Measurements from ENCODE around the gene OR1J2. TPM values are rescaled to one million over a fixed set of nuclear protein-coding genes. Genes with fewer than 3 reads are reported as not detected.

OR1J2 gene
- total and polyA plus RNA-seq, 2 of the 4 experiments (the other 2 are of a cell fraction): not detected

GRCh38 chr9:122468735-122469134, 41.9 kb upstream of the OR1J2 start:
- Histone ChIP-seq H3K9me3 (ENCODE audit: control insufficient read depth, insufficient read depth, low read length) (no peaks in the 10 kb centered on the region), H2AK9ac (replicated peaks; ENCODE audit: low read depth, low read length, poor library complexity) (peak overlapping the region; percentile 49), H2BK120ac (ENCODE audit: low read depth, low read length) (peak overlapping the region; percentile 73), H4K20me1 (ENCODE audit: insufficient read depth, low read length) (no peaks in the 10 kb centered on the region), H3K36me3 (ENCODE audit: control insufficient read depth, insufficient read depth, low read length) (no peaks in the 10 kb centered on the region), H3K9ac (ENCODE audit: low read depth, low read length) (no peak overlapping the region), H3K4me2 (ENCODE audit: low read depth, low read length) (peak overlapping the region; percentile 55; the same call in 1 of the 2 replicates), H4K8ac (ENCODE audit: low read depth in 2 of 2, low read length in 2 of 2) (peak overlapping the region; percentile 19 to 82; a peak in 1 of 4 replicates), H3K79me1 (ENCODE audit: low read depth in 1 of 2, low read length in 2 of 2) (no peaks in the 10 kb centered on the region), H3K56ac (ENCODE audit: extremely low read depth, insufficient read depth, low read length) (peak overlapping the region; percentile 58; the same call in 1 of the 2 replicates), H2BK15ac (ENCODE audit: low read depth, low read length) (peak overlapping the region; percentile 39; the same call in 2 of the 3 replicates), H3K4me3 (ENCODE audit: insufficient read depth, low read depth, low read length) (no peak overlapping the region), H2AFZ (replicated peaks; ENCODE audit: low read length, poor library complexity) (peak overlapping the region; percentile 65), H3K9me1 (ENCODE audit: insufficient read depth, low read length) (no peaks in the 10 kb centered on the region), H3K23ac (ENCODE audit: low read depth, low read length) (peak overlapping the region; percentile 10; the same call in 1 of the 2 replicates), H2BK5ac (ENCODE audit: low read depth, low read length, poor library complexity, severe bottlenecking) (peak overlapping the region; percentile 53), H4K5ac (ENCODE audit: low read depth, low read length) (no peak overlapping the region; the same call in 1 of the 2 replicates), H3K14ac (replicated peaks; ENCODE audit: low read depth, low read length) (peak overlapping the region; percentile 80; the same call in 1 of the 2 replicates), H3K4ac (ENCODE audit: low read depth, low read length) (peak overlapping the region; percentile 75), H3K4me1 (ENCODE audit: control insufficient read depth, insufficient read depth, low read length) (no peaks in the 10 kb centered on the region; the same call in 1 of the 2 replicates), H3K27me3 (ENCODE audit: control insufficient read depth, insufficient read depth, low read length) (no peaks in the 10 kb centered on the region), H3K18ac (ENCODE audit: low read depth, low read length) (peak overlapping the region; percentile 75; the same call in 1 of the 2 replicates), H2BK20ac (ENCODE audit: low read depth, low read length) (peak overlapping the region; percentile 71), H2AK5ac (ENCODE audit: low read depth, low read length) (0 out of 2 replicates have a peak overlapping the region, but pooled peaks have one; percentile 35), H3K27ac (ENCODE audit: insufficient read depth, low read length) (peak overlapping the region; percentile 72; the same call in 1 of the 2 replicates), H4K91ac (ENCODE audit: insufficient read depth, low read depth, low read length) (peak overlapping the region; percentile 53)
- intact Hi-C loops (cut with micrococcal nuclease): loop anchor here (5.0 kb wide), 2 partner anchors 524 to 884 kb away; no protein-coding TSS in a partner anchor
- peak; percentile 77 for ATAC-seq (ENCODE audit: low read depth)
- in situ Hi-C loops (cut with MboI; ENCODE audit: low sequenced_read_pairs): no loop called here
- ChIA-PET CTCF (interaction anchor here (1.1 kb wide), 1 partner anchor 30 kb away, joined by 3 read pairs; no protein-coding TSS in a partner anchor), POLR2A (ENCODE audit: unreplicated experiment) (interaction anchor here (0.5 kb wide), 1 partner anchor 892 kb away, joined by 3 read pairs; no protein-coding TSS in a partner anchor)
- dilution Hi-C loops (cut with HindIII; ENCODE audit: low sequenced_read_pairs, unreplicated experiment): no loop called here
- BruUV-seq (replicated peaks): no TSS peak
- peak; percentile 83 for DNase-seq
- 20% methylated on average over 2 of the region's 4 CpGs; no CpG with 5 or more reads in 1 of the 2 experiments for WGBS, 2 experiments (ENCODE audit: extremely low coverage in 2 of 2, insufficient read length in 1 of 2)
- TF ChIP-seq MXI1 (IDR thresholded peaks at IDR 0.05; ENCODE audit: borderline replicate concordance, low read depth, low read length) (0 out of 2 replicates have a peak, but pooled peaks have one; percentile 34), RCOR1 (IDR thresholded peaks at IDR 0.05; ENCODE audit: insufficient replicate concordance, low read length) (no peak), SMC3 (IDR thresholded peaks at IDR 0.05; ENCODE audit: low read depth, low read length) (no peak), CHD1 (IDR thresholded peaks at IDR 0.05; ENCODE audit: low read depth, low read length) (no peak), CEBPB (IDR thresholded peaks at IDR 0.05; ENCODE audit: low read depth, low read length) (peak; percentile 71), BHLHE40 (IDR thresholded peaks at IDR 0.05; ENCODE audit: low read depth, low read length) (0 out of 2 replicates have a peak, but pooled peaks have one; percentile 26), RFX5 (IDR thresholded peaks at IDR 0.05; ENCODE audit: low read depth, low read length) (no peak), USF2 (IDR thresholded peaks at IDR 0.05; ENCODE audit: low read depth, low read length) (no peak), NFE2L2 (IDR thresholded peaks at IDR 0.05; ENCODE audit: low read depth, low read length) (no peak), CTCF (conservative IDR thresholded peaks at IDR 0.05; ENCODE audit: low read depth, low read length) (no peak), MAZ (IDR thresholded peaks at IDR 0.05; ENCODE audit: borderline replicate concordance, low read depth, low read length) (no peak), MAFK (IDR thresholded peaks at IDR 0.05; ENCODE audit: low read depth, low read length) (no peak), RAD21 (IDR thresholded peaks at IDR 0.05; ENCODE audit: low read length) (no peak), ELK1 (IDR thresholded peaks at IDR 0.05; ENCODE audit: borderline replicate concordance, low read depth, low read length) (no peak), POLR2A (IDR thresholded peaks at IDR 0.05; ENCODE audit: low read depth, low read length) (no peak)

All from IMR-90 (cell line).